GM12891 (cell line): ENCODE measurements around the gene ST7.

Experiments
- DNase-seq: peaks from one replicate; pipeline ENCODE4 v3.0.0; 2011; ENCODE audit warnings: low spot score; ENCODE audit not compliant: insufficient read length
- FAIRE-seq: peaks from 2 replicates; lab custom pipeline; 2011; peaks lifted over from hg19 to GRCh38; lab: Jason Lieb, UNC
- PAX5 ChIP-seq: IDR thresholded peaks from 2 replicates; pipeline ENCODE4 v1.6.1; 2011; ENCODE audit warnings: low read length, moderate library complexity, mild to moderate bottlenecking; ENCODE audit not compliant: insufficient read depth, severe bottlenecking
- POLR2A ChIP-seq: IDR thresholded peaks from 2 replicates; pipeline ENCODE4 v1.6.1; 2011; ENCODE audit warnings: low read depth, low read length, control low read depth
- POLR2AphosphoS5 ChIP-seq: IDR thresholded peaks from 2 replicates; pipeline ENCODE4 v1.6.1; 2011; ENCODE audit warnings: low read depth, low read length, control low read depth
- POU2F2 ChIP-seq: IDR thresholded peaks from 2 replicates; pipeline ENCODE4 v1.6.1; 2011; ENCODE audit warnings: low read depth, mild to moderate bottlenecking, control low read depth, low read length, moderate library complexity
- SPI1 ChIP-seq: IDR thresholded peaks from 2 replicates; pipeline ENCODE4 v1.6.1; 2011; ENCODE audit warnings: low read depth, low read length, control low read depth
- TAF1 ChIP-seq: IDR thresholded peaks from 2 replicates; pipeline ENCODE4 v1.6.1; 2011; ENCODE audit warnings: low read depth, low read length, control low read depth

The ST7 gene

GRCh38 chr7:117071551-117071950 lies 118.2 kb downstream of the ST7 start:
- no peak for DNase-seq

GRCh38 chr7:117072620-117073118 lies 119.4 kb downstream of the ST7 start:
- no peak for TF ChIP-seq POU2F2
- no peak for TF ChIP-seq POLR2AphosphoS5
- TF ChIP-seq TAF1: no peak
- TF ChIP-seq POLR2A: no peak
- no peak for TF ChIP-seq PAX5
- no peak for TF ChIP-seq SPI1
- FAIRE-seq (peak; percentile 75), DNase-seq (no peak)

More at GRCh38 chr7:117071551-117071950, 118.2 kb downstream of the ST7 start:
- FAIRE-seq: peak; percentile 50
- TF ChIP-seq SPI1 (no peak), POU2F2 (no peak), PAX5 (no peak), POLR2AphosphoS5 (no peak), TAF1 (no peak), POLR2A (no peak)

GRCh38 chr7:117074378-117074777 lies 121.1 kb downstream of the ST7 start:
- no peak for TF ChIP-seq PAX5
- no peak for TF ChIP-seq POLR2AphosphoS5
- no peak for TF ChIP-seq TAF1
- TF ChIP-seq SPI1: no peak
- TF ChIP-seq POU2F2: no peak
- no peak for TF ChIP-seq POLR2A
- no peak for DNase-seq
- FAIRE-seq: no peak

- no peak for TF ChIP-seq POU2F2
- no peak for TF ChIP-seq TAF1
- no peak for TF ChIP-seq SPI1
- TF ChIP-seq POLR2A: no peak
- TF ChIP-seq PAX5: no peak
- TF ChIP-seq POLR2AphosphoS5: no peak
- FAIRE-seq: no peak
Observed at GRCh38 chr7:117075934-117076333, 122.6 kb downstream of the ST7 start.

GRCh38 chr7:117076426-117076943 lies 123.2 kb downstream of the ST7 start:
- TF ChIP-seq PAX5 (no peak), POLR2AphosphoS5 (no peak)
- FAIRE-seq (no peak), DNase-seq (no peak)

More at GRCh38 chr7:117075934-117076333, 122.6 kb downstream of the ST7 start:
- no peak for DNase-seq

GRCh38 chr7:117077658-117078057 lies 124.4 kb downstream of the ST7 start:
- no peak for TF ChIP-seq POLR2AphosphoS5
- TF ChIP-seq POLR2A: no peak
- TF ChIP-seq SPI1: no peak
- no peak for TF ChIP-seq TAF1
- TF ChIP-seq POU2F2: no peak
- TF ChIP-seq PAX5: no peak
- FAIRE-seq: no peak
- DNase-seq: no peak

GRCh38 chr7:117082647-117083046 lies 129.3 kb downstream of the ST7 start:
- TF ChIP-seq SPI1: no peak
- no peak for TF ChIP-seq POU2F2
- TF ChIP-seq POLR2A: no peak
- FAIRE-seq (no peak), DNase-seq (no peak)

- FAIRE-seq: no peak
- TF ChIP-seq POLR2A (no peak), PAX5 (no peak), SPI1 (no peak), POLR2AphosphoS5 (no peak), POU2F2 (no peak), TAF1 (no peak)
Observed at GRCh38 chr7:117083648-117084047, 130.3 kb downstream of the ST7 start.

GRCh38 chr7:117084286-117084685 lies 131.0 kb downstream of the ST7 start:
- FAIRE-seq (no peak), DNase-seq (no peak)
- no peak for TF ChIP-seq POLR2AphosphoS5
- no peak for TF ChIP-seq PAX5
- no peak for TF ChIP-seq POLR2A
- no peak for TF ChIP-seq TAF1
- TF ChIP-seq POU2F2: no peak
- no peak for TF ChIP-seq SPI1

More at GRCh38 chr7:117083648-117084047, 130.3 kb downstream of the ST7 start:
- DNase-seq: no peak

- TF ChIP-seq POLR2AphosphoS5 (no peak), TAF1 (no peak), POU2F2 (no peak), PAX5 (no peak), POLR2A (no peak)
Observed at GRCh38 chr7:117085275-117085674, 132.0 kb downstream of the ST7 start.

More at GRCh38 chr7:117085275-117085674, 132.0 kb downstream of the ST7 start:
- peak; percentile 40 for FAIRE-seq
- no peak for DNase-seq
